K562 (cell line): ENCODE results near the gene DNASE1L2. TPM values are rescaled to one million over a fixed set of nuclear protein-coding genes. Genes with fewer than 3 reads are reported as not detected.
A peak's percentile ranks its signal among the peaks of the same experiment; 100 is the strongest.

Source experiments
- ATAC-seq: fragments of 200-7000 bp; cut with Tn5 transposase; 3 replicates; pipeline ENCODE4 v1.9.1; 2020; ENCODE audit warnings: moderate library complexity
- BruUV-seq: library from RNA; stranded (reverse); fragments of 400-500 nt; replicated peaks from 2 replicates; lab custom pipeline; 2021; lab: Mats Ljungman, UMichigan
- CTCF ChIA-PET: fragments of 300-600 bp; formaldehyde crosslinking; extraction: SDS; loops from one replicate; lab custom pipeline; 2021; ENCODE audit warnings: low intra/inter-chr PET ratio; lab: Yijun Ruan, JAX
- POLR2A ChIA-PET: fragments of 300-600, 350-650 bp; sonication (Branson Sonifier 250); formaldehyde crosslinking; extraction: SDS; loops from one replicate; lab custom pipeline; 2021; ENCODE audit warnings: antibody characterized with exemption, inconsistent platforms; lab: Yijun Ruan, JAX
- DNase-seq, 4 experiments: peaks; one replicate each; pipeline versions ENCODE4 v3.0.0 to v3.0.0-alpha.2; 2011 to 2018; ENCODE audit warnings: low spot score in 3 of 4, mixed read lengths in 3 of 4; ENCODE audit errors: extremely low read depth in 1 of 4
- FAIRE-seq: peaks from 2 replicates; lab custom pipeline; 2011; peaks lifted over from hg19 to GRCh38; lab: Jason Lieb, UNC
- H2AFZ ChIP-seq: 2 replicates; pipeline ENCODE4 v1.6.0; 2011; ENCODE audit warnings: low read depth, low read length, control low read depth, inconsistent platforms
- H3K27ac ChIP-seq: fragments of 200-600 bp; 3 replicates; pipeline ENCODE4 v1.8.0; 2011; ENCODE audit warnings: low read depth, mild to moderate bottlenecking, control low read depth, inconsistent platforms, low read length, moderate library complexity, mixed read lengths; ENCODE audit errors: extremely low read depth
- H3K27me3 ChIP-seq, 2 experiments: fragments of 300-600 bp in 1 of 2; 2 replicates in 1 of 2; 3 replicates in 1 of 2; pipeline versions ENCODE4 v1.6.0 to v1.8.0; 2011; ENCODE audit warnings: inconsistent platforms in 2 of 2, low read length in 2 of 2, mild to moderate bottlenecking in 1 of 2, mixed read lengths in 1 of 2, moderate library complexity in 1 of 2; ENCODE audit not compliant: control insufficient read depth in 2 of 2, insufficient read depth in 2 of 2
- H3K36me3 ChIP-seq: fragments of 300-600 bp; 3 replicates; pipeline ENCODE4 v1.8.0; 2011; ENCODE audit warnings: mild to moderate bottlenecking, low read length, inconsistent platforms; ENCODE audit not compliant: control insufficient read depth, insufficient read depth
- H3K4me1 ChIP-seq, 2 experiments: fragments of 200-600 bp in 1 of 2; replicated peaks in 1 of 2; 2 replicates in 1 of 2; 3 replicates in 1 of 2; pipeline versions ENCODE4 v1.5.1 to v1.8.0; 2011; ENCODE audit warnings: inconsistent platforms in 2 of 2, low read length in 2 of 2, mild to moderate bottlenecking in 1 of 2, mixed read lengths in 1 of 2, moderate library complexity in 1 of 2; ENCODE audit not compliant: control insufficient read depth in 2 of 2, insufficient read depth in 2 of 2
- H3K4me2 ChIP-seq: 2 replicates; pipeline ENCODE4 v1.6.1; 2011; ENCODE audit warnings: low read length, control low read depth, inconsistent platforms, mixed read lengths; ENCODE audit not compliant: insufficient read depth
- H3K4me3 ChIP-seq: fragments of 200-600 bp; sonication (generic), shearing (Covaris generic); 2 replicates; pipeline ENCODE4 v1.5.1; 2016; ENCODE audit warnings: control low read depth, inconsistent platforms
- H3K79me2 ChIP-seq: fragments of 200-600 bp; 3 replicates; pipeline ENCODE4 v1.8.0; 2011; ENCODE audit warnings: low read length, inconsistent platforms; ENCODE audit not compliant: control insufficient read depth, insufficient read depth
- H3K9ac ChIP-seq, 2 experiments: 2 replicates each; pipeline versions ENCODE4 v1.6.0 to v1.6.1; 2011; ENCODE audit warnings: low read depth in 2 of 2, low read length in 2 of 2, control low read depth in 1 of 2, inconsistent platforms in 1 of 2, mild to moderate bottlenecking in 1 of 2, mixed read lengths in 1 of 2; ENCODE audit not compliant: insufficient read depth in 1 of 2
- H3K9me1 ChIP-seq: one replicate; pipeline ENCODE4 v1.6.0; 2011; ENCODE audit warnings: inconsistent platforms, mild to moderate bottlenecking, low read length, moderate library complexity; ENCODE audit not compliant: control insufficient read depth, insufficient read depth
- H3K9me3 ChIP-seq: replicated peaks from 2 replicates; pipeline ENCODE4 v1.5.1; 2011; ENCODE audit warnings: low read depth, low read length, inconsistent platforms; ENCODE audit not compliant: control insufficient read depth, insufficient read depth
- H4K20me1 ChIP-seq: replicated peaks from 2 replicates; pipeline ENCODE4 v1.6.1; 2011; ENCODE audit warnings: low read length, inconsistent platforms, mixed read lengths; ENCODE audit not compliant: control insufficient read depth, insufficient read depth
- NFIX ChIP-seq: fragments of 250-450 bp; sonication (Bioruptor Pico); IDR thresholded peaks from 2 replicates; pipeline ENCODE4 v1.4.0; 2020; ENCODE audit warnings: low read depth, mild to moderate bottlenecking, moderate library complexity
- POLR2G ChIP-seq: fragments of 200-400 bp; formaldehyde crosslinking; IDR thresholded peaks from 2 replicates; pipeline ENCODE4 v1.6.1; 2017; ENCODE audit warnings: low read depth, mild to moderate bottlenecking, antibody characterized with exemption, low read length, moderate library complexity
- RBFOX2 ChIP-seq: fragments of 200-400 bp; formaldehyde crosslinking; IDR thresholded peaks from 2 replicates; pipeline ENCODE4 v1.6.1; 2017; ENCODE audit warnings: low read depth, mild to moderate bottlenecking, low read length, moderate library complexity
- XRCC4 ChIP-seq: IDR thresholded peaks from one replicate; pipeline ENCODE4 v1.6.1; 2011; ENCODE audit not compliant: insufficient read depth, insufficient read length; ENCODE audit errors: extremely low read depth
- ZNF431 ChIP-seq: sonication (generic); formaldehyde crosslinking; IDR thresholded peaks from 2 replicates; pipeline ENCODE4 v1.8.0; 2022; ENCODE audit warnings: mild to moderate bottlenecking, missing genetic modification reagents
- WGBS: fragments of 100-300 bp; shearing (Covaris generic); methylation state at CpG from one replicate; pipeline ENCODE4 v1.1.6; 2016; ENCODE audit warnings: low coverage, mixed read lengths; ENCODE audit not compliant: insufficient coverage; ENCODE audit errors: missing lambda C conversion rate; 5-methylcytosine and 5-hydroxymethylcytosine counted together
- in situ Hi-C: fragments of 300-500 bp; cut with MboI; formaldehyde crosslinking; loops from 4 replicates; pipeline ENCODE4 v1.15.0; 2018; ENCODE audit warnings: inconsistent platforms, mixed read lengths
- intact Hi-C: fragments of 100-400 bp; cut with micrococcal nuclease; formaldehyde crosslinking; loops from 2 replicates; pipeline ENCODE4 v1.14.2; 2022
- polyA plus RNA-seq, 8 experiments: library from polyadenylated mRNA; depleted of rRNA in 4 of 8; stranded (reverse) in 5 of 8; unstranded in 3 of 8; fragments of >200 nt; fragmentation: Nextera tagmentation in 2 of 8; fragmentation: Illumina TruSeq in 1 of 8; extraction: Ambion mirVana in 2 of 8; extraction: Trizol in 1 of 8; gene quantifications; 2 replicates each; pipeline versions ENCODE4 v1.2.1 to v1.2.3, GENCODE V29; 2011 to 2014; ENCODE audit warnings: inconsistent platforms in 1 of 8, missing spikeins in 1 of 8
- total RNA-seq, 7 experiments: library from RNA; depleted of rRNA in 6 of 7; stranded (reverse); fragments of >200 nt in 6 of 7; fragmentation: Illumina TruSeq in 2 of 7; extraction: Trizol in 2 of 7; gene quantifications; 2 replicates each; pipeline versions ENCODE4 v1.2.1 to v1.2.3, GENCODE V29; 2011 to 2021; ENCODE audit warnings: low replicate concordance in 1 of 7

Gene DNASE1L2
- total and polyA plus RNA-seq, 9 of the 15 experiments (the other 6 are each of a cell fraction or from before 2014, with no cell fraction given), result 0.08 to 2.7 (median 1.7) TPM; not detected in 1

- Histone ChIP-seq H2AFZ (no peak overlapping the region), H3K27me3 (no peaks in the 10 kb centered on the region), H3K9me3 (no peaks in the 10 kb centered on the region), H3K9ac (peak overlapping the region in 1 of 2 experiments; percentile 78; a peak in 2 of 4 replicates)
- CTCF ChIA-PET, result no interaction called here
- peak; percentile 57 for TF ChIP-seq POLR2G
- no peak for TF ChIP-seq ZNF431 (CRISPR knock-in tag)
- TF ChIP-seq, all 486 proteins: peak for 1
- in situ Hi-C loops, result no loop called here
- 77% methylated on average over 16 of the region's 16 CpGs for WGBS
- POLR2A ChIA-PET, result interaction anchor here (0.6 kb wide), 3 partner anchors 15 to 500 kb away, joined by 3 read pairs; no protein-coding TSS in a partner anchor
- peaks cover 3% of the 10 kb centered on the region for H3K9me1 ChIP-seq
- BruUV-seq, result no TSS peak
- no peak overlapping the region for H3K27ac ChIP-seq
- H3K4me3 ChIP-seq, result no peak overlapping the region
- peaks cover 7 to 80% of the 10 kb centered on the region in 2 experiments; a peak in 4 of 5 replicates for H3K4me1 ChIP-seq
- DNase-seq (no peak), FAIRE-seq (no peak), ATAC-seq (no peak)
- intact Hi-C loops, result no loop called here
- H3K79me2 ChIP-seq, result peaks cover 23% of the 10 kb centered on the region
- no peaks in the 10 kb centered on the region; the same call in 1 of the 2 replicates for H4K20me1 ChIP-seq
- no peak overlapping the region for H3K4me2 ChIP-seq
- H3K36me3 ChIP-seq, result peaks cover 17% of the 10 kb centered on the region; the same call in 1 of the 3 replicates
Measured at GRCh38 chr16:2273484-2273883, 37.2 kb downstream of the DNASE1L2 start.

- Histone ChIP-seq H3K27me3 (no peaks in the 10 kb centered on the region), H3K4me3 (no peak overlapping the region), H3K9me1 (peaks cover 3% of the 10 kb centered on the region), H3K36me3 (peaks cover 20% of the 10 kb centered on the region; the same call in 1 of the 3 replicates), H3K4me1 (peaks cover 7 to 75% of the 10 kb centered on the region in 2 experiments; a peak in 4 of 5 replicates), H2AFZ (no peak overlapping the region), H3K9ac (peak overlapping the region in 1 of 2 experiments; percentile 78; a peak in 2 of 4 replicates), H3K79me2 (peaks cover 18% of the 10 kb centered on the region), H3K4me2 (no peak overlapping the region), H3K27ac (no peak overlapping the region), H4K20me1 (no peaks in the 10 kb centered on the region; the same call in 1 of the 2 replicates), H3K9me3 (no peaks in the 10 kb centered on the region)
- in situ Hi-C loops, result no loop called here
- CTCF ChIA-PET, result no interaction called here
- intact Hi-C loops, result no loop called here
- POLR2A ChIA-PET, result interaction anchor here (0.6 kb wide), 1 partner anchor 11 kb away, joined by 3 read pairs; no protein-coding TSS in a partner anchor
- WGBS, result 81% methylated on average over 8 of the region's 10 CpGs
- TF ChIP-seq NFIX (CRISPR knock-in tag) (no peak), POLR2G (peak; percentile 49; the same call in 1 of the 2 replicates), XRCC4 (no peak), RBFOX2 (0 out of 2 replicates have a peak, but pooled peaks have one; percentile 7)
- no peak for FAIRE-seq
- no TSS peak for BruUV-seq
- no peak for DNase-seq
- ATAC-seq, result no peak
Measured at GRCh38 chr16:2273931-2274330, 37.7 kb downstream of the DNASE1L2 start.
